ENCODE results near the gene NAMPT. TPM values are rescaled to one million over a fixed set of nuclear protein-coding genes. Genes with fewer than 3 reads are reported as not detected.

NAMPT gene
- total RNA-seq, 1 donor from 2014 or later = 28.2 TPM

- Histone ChIP-seq H3K9me3 (ENCODE audit: control insufficient read depth in 3 of 3, low read length in 3 of 3) (no peaks in the 10 kb centered on the region), H3K27me3 (ENCODE audit: control insufficient read depth in 3 of 3, insufficient read depth in 3 of 3, low read length in 3 of 3) (no peaks in the 10 kb centered on the region), H3K27ac (ENCODE audit: low read depth, low read length) (peak overlapping the region; percentile 99), H3K36me3 (ENCODE audit: control insufficient read depth in 3 of 3, insufficient read depth in 3 of 3, low read length in 3 of 3) (no peaks in the 10 kb centered on the region), H3K4me3 (ENCODE audit: low read length in 3 of 3) (peak overlapping the region; percentile 93 to 96 (median 94)), H3K9ac (ENCODE audit: low read depth in 1 of 3, low read length in 3 of 3) (peak overlapping the region; percentile 94 to 96 (median 95)), H3K4me1 (ENCODE audit: control insufficient read depth in 3 of 3, insufficient read depth in 3 of 3, low read length in 3 of 3) (peaks cover 6 to 22% (median 18%) of the 10 kb centered on the region in 3 donors)
Measured at GRCh38 chr7:106285855-106286492, 1.2 kb upstream of the NAMPT start.

GRCh38 chr7:106285051-106285854 lies 470 bp upstream of the NAMPT start:
- Histone ChIP-seq H3K4me3 (ENCODE audit: low read length in 3 of 3) (peak overlapping the region; percentile 93 to 96 (median 94)), H3K9ac (ENCODE audit: low read depth in 1 of 3, low read length in 3 of 3) (peak overlapping the region; percentile 94 to 96 (median 95)), H3K27ac (ENCODE audit: low read depth, low read length) (peak overlapping the region; percentile 99), H3K9me3 (ENCODE audit: control insufficient read depth in 3 of 3, low read length in 3 of 3) (no peaks in the 10 kb centered on the region), H3K36me3 (ENCODE audit: control insufficient read depth in 3 of 3, insufficient read depth in 3 of 3, low read length in 3 of 3) (no peaks in the 10 kb centered on the region), H3K27me3 (ENCODE audit: control insufficient read depth in 3 of 3, insufficient read depth in 3 of 3, low read length in 3 of 3) (no peaks in the 10 kb centered on the region), H3K4me1 (ENCODE audit: control insufficient read depth in 3 of 3, insufficient read depth in 3 of 3, low read length in 3 of 3) (peaks cover 6 to 25% (median 18%) of the 10 kb centered on the region in 3 donors)

GRCh38 chr7:106283831-106284713 lies 711 bp downstream of the NAMPT start:
- H3K9me3 ChIP-seq (ENCODE audit: control insufficient read depth in 3 of 3, low read length in 3 of 3) = no peaks in the 10 kb centered on the region
- peak overlapping the region; percentile 73 to 84 (median 79) for H3K4me3 ChIP-seq (ENCODE audit: low read length in 3 of 3)
- H3K36me3 ChIP-seq (ENCODE audit: control insufficient read depth in 3 of 3, insufficient read depth in 3 of 3, low read length in 3 of 3) = no peaks in the 10 kb centered on the region
- H3K4me1 ChIP-seq (ENCODE audit: control insufficient read depth in 3 of 3, insufficient read depth in 3 of 3, low read length in 3 of 3) = peaks cover 6 to 31% (median 18%) of the 10 kb centered on the region in 3 donors
- peak overlapping the region; percentile 99 for H3K27ac ChIP-seq (ENCODE audit: low read depth, low read length)
- H3K9ac ChIP-seq (ENCODE audit: low read depth in 1 of 3, low read length in 3 of 3) = peak overlapping the region; percentile 77 to 92 (median 81)
- H3K27me3 ChIP-seq (ENCODE audit: control insufficient read depth in 3 of 3, insufficient read depth in 3 of 3, low read length in 3 of 3) = no peaks in the 10 kb centered on the region

- H3K4me1 ChIP-seq (ENCODE audit: control insufficient read depth in 3 of 3, insufficient read depth in 3 of 3, low read length in 3 of 3) = peaks cover 6 to 31% (median 18%) of the 10 kb centered on the region in 3 donors
- H3K27ac ChIP-seq (ENCODE audit: low read depth, low read length) = peak overlapping the region; percentile 93
- no peaks in the 10 kb centered on the region for H3K9me3 ChIP-seq (ENCODE audit: control insufficient read depth in 3 of 3, low read length in 3 of 3)
- H3K27me3 ChIP-seq (ENCODE audit: control insufficient read depth in 3 of 3, insufficient read depth in 3 of 3, low read length in 3 of 3) = no peaks in the 10 kb centered on the region
- no peaks in the 10 kb centered on the region for H3K36me3 ChIP-seq (ENCODE audit: control insufficient read depth in 3 of 3, insufficient read depth in 3 of 3, low read length in 3 of 3)
- peak overlapping the region; percentile 73 to 84 (median 79) for H3K4me3 ChIP-seq (ENCODE audit: low read length in 3 of 3)
- peak overlapping the region; percentile 77 to 92 (median 81) for H3K9ac ChIP-seq (ENCODE audit: low read depth in 1 of 3, low read length in 3 of 3)
Measured at GRCh38 chr7:106283501-106283830, 1.3 kb downstream of the NAMPT start.

- no peaks in the 10 kb centered on the region for H3K9me3 ChIP-seq (ENCODE audit: control insufficient read depth in 3 of 3, low read length in 3 of 3)
- peak overlapping the region in 1 of 3 donors; percentile 14 for H3K4me3 ChIP-seq (ENCODE audit: low read length in 3 of 3)
- no peaks in the 10 kb centered on the region for H3K27me3 ChIP-seq (ENCODE audit: control insufficient read depth in 3 of 3, insufficient read depth in 3 of 3, low read length in 3 of 3)
- no peaks in the 10 kb centered on the region for H3K36me3 ChIP-seq (ENCODE audit: control insufficient read depth in 3 of 3, insufficient read depth in 3 of 3, low read length in 3 of 3)
- peak overlapping the region; percentile 93 for H3K27ac ChIP-seq (ENCODE audit: low read depth, low read length)
- H3K4me1 ChIP-seq (ENCODE audit: control insufficient read depth in 3 of 3, insufficient read depth in 3 of 3, low read length in 3 of 3) = peaks cover 6 to 31% (median 23%) of the 10 kb centered on the region in 3 donors
- peak overlapping the region in 2 of 3 donors; percentile 35 to 43 for H3K9ac ChIP-seq (ENCODE audit: low read depth in 1 of 3, low read length in 3 of 3)
Measured at GRCh38 chr7:106282852-106283251, 1.9 kb downstream of the NAMPT start.

GRCh38 chr7:106282390-106282789 lies 2.4 kb downstream of the NAMPT start:
- H3K36me3 ChIP-seq (ENCODE audit: control insufficient read depth in 3 of 3, insufficient read depth in 3 of 3, low read length in 3 of 3) = no peaks in the 10 kb centered on the region
- H3K4me1 ChIP-seq (ENCODE audit: control insufficient read depth in 3 of 3, insufficient read depth in 3 of 3, low read length in 3 of 3) = peaks cover 6 to 31% (median 23%) of the 10 kb centered on the region in 3 donors
- peak overlapping the region; percentile 93 for H3K27ac ChIP-seq (ENCODE audit: low read depth, low read length)
- no peaks in the 10 kb centered on the region for H3K27me3 ChIP-seq (ENCODE audit: control insufficient read depth in 3 of 3, insufficient read depth in 3 of 3, low read length in 3 of 3)
- H3K9ac ChIP-seq (ENCODE audit: low read depth in 1 of 3, low read length in 3 of 3) = peak overlapping the region in 1 of 3 donors; percentile 35
- no peaks in the 10 kb centered on the region for H3K9me3 ChIP-seq (ENCODE audit: control insufficient read depth in 3 of 3, low read length in 3 of 3)
- H3K4me3 ChIP-seq (ENCODE audit: low read length in 3 of 3) = peak overlapping the region in 1 of 3 donors; percentile 26

- H3K36me3 ChIP-seq (ENCODE audit: control insufficient read depth in 3 of 3, insufficient read depth in 3 of 3, low read length in 3 of 3) = no peaks in the 10 kb centered on the region
Measured at GRCh38 chr7:106281585-106282318, 3.0 kb downstream of the NAMPT start.

GRCh38 chr7:106281127-106281526 lies 3.7 kb downstream of the NAMPT start:
- Histone ChIP-seq H3K36me3 (ENCODE audit: control insufficient read depth in 3 of 3, insufficient read depth in 3 of 3, low read length in 3 of 3) (peaks cover 0 to 1% (median 0%) of the 10 kb centered on the region in 3 donors), H3K4me3 (ENCODE audit: low read length in 3 of 3) (no peak overlapping the region), H3K9me3 (ENCODE audit: control insufficient read depth in 3 of 3, low read length in 3 of 3) (no peaks in the 10 kb centered on the region), H3K4me1 (ENCODE audit: control insufficient read depth in 3 of 3, insufficient read depth in 3 of 3, low read length in 3 of 3) (peaks cover 6 to 31% (median 23%) of the 10 kb centered on the region in 3 donors), H3K9ac (ENCODE audit: low read depth in 1 of 3, low read length in 3 of 3) (no peak overlapping the region), H3K27me3 (ENCODE audit: control insufficient read depth in 3 of 3, insufficient read depth in 3 of 3, low read length in 3 of 3) (no peaks in the 10 kb centered on the region), H3K27ac (ENCODE audit: low read depth, low read length) (no peak overlapping the region)

More at GRCh38 chr7:106281585-106282318, 3.0 kb downstream of the NAMPT start:
- Histone ChIP-seq H3K4me1 (ENCODE audit: control insufficient read depth in 3 of 3, insufficient read depth in 3 of 3, low read length in 3 of 3) (peaks cover 6 to 31% (median 23%) of the 10 kb centered on the region in 3 donors), H3K27me3 (ENCODE audit: control insufficient read depth in 3 of 3, insufficient read depth in 3 of 3, low read length in 3 of 3) (no peaks in the 10 kb centered on the region), H3K4me3 (ENCODE audit: low read length in 3 of 3) (no peak overlapping the region), H3K27ac (ENCODE audit: low read depth, low read length) (no peak overlapping the region), H3K9ac (ENCODE audit: low read depth in 1 of 3, low read length in 3 of 3) (no peak overlapping the region), H3K9me3 (ENCODE audit: control insufficient read depth in 3 of 3, low read length in 3 of 3) (no peaks in the 10 kb centered on the region)
